ENCODE data around the gene TESK2. TPM values are rescaled to one million over a fixed set of nuclear protein-coding genes. Genes with fewer than 3 reads are reported as not detected.

TESK2 gene
- total RNA-seq, 1 experiment from 2014 or later: 5.0 TPM

- peaks cover 0 to 7% of the 10 kb centered on the region in 2 experiments; a peak in 2 of 4 replicates for H3K4me1 ChIP-seq (ENCODE audit: control insufficient read depth in 1 of 2, insufficient read depth in 2 of 2, low read length in 2 of 2)
- H2AFZ ChIP-seq (ENCODE audit: low read depth, low read length, poor library complexity, severe bottlenecking): no peak within 1 kb of the TSS
- ChIA-PET POLR2A (interaction anchor here (0.6 to 1.3 kb wide), 2 partner anchors 13 to 23 kb away, joined by 3 read pairs; partner anchors contain the start of genes MUTYH and TOE1), CTCF (no interaction called here), RAD21 (ENCODE audit: low non-redundant PET in 1 of 2, low total read pairs in 2 of 2, uncharacterized antibody in 2 of 2, unreplicated experiment in 2 of 2) (no interaction called here)
- BruUV-seq (replicated peaks): no TSS peak
- no peak within 1 kb of the TSS for H3K9ac ChIP-seq (ENCODE audit: low read length)
- H4K20me1 ChIP-seq (ENCODE audit: insufficient read depth): no peaks in the 10 kb centered on the region
- no peaks in the 10 kb centered on the region for H3K9me3 ChIP-seq (ENCODE audit: control insufficient read depth in 1 of 2, insufficient read depth in 1 of 2, low read depth in 1 of 2, low read length in 2 of 2)
- no peak within 1 kb of the TSS for H3K27ac ChIP-seq (ENCODE audit: low read depth, low read length)
- no peaks in the 10 kb centered on the region for H3K9me2 ChIP-seq (ENCODE audit: insufficient read depth)
- TF ChIP-seq SRF (IDR thresholded peaks at IDR 0.05; ENCODE audit: low read depth): no peak
- no peak for TF ChIP-seq CTCF (IDR thresholded peaks at IDR 0.05 in 2 of 3, conservative IDR thresholded peaks at IDR 0.05 in 1 of 3; ENCODE audit: borderline replicate concordance in 1 of 3, insufficient read depth in 1 of 3, low read depth in 2 of 3, low read length in 2 of 3)
- TF ChIP-seq SIN3A (IDR thresholded peaks at IDR 0.05; ENCODE audit: low read depth): no peak
- peaks cover 0 to 5% of the 10 kb centered on the region in 2 experiments; a peak in 1 of 4 replicates for H3K36me3 ChIP-seq (ENCODE audit: control insufficient read depth in 1 of 2, insufficient read depth in 2 of 2, low read length in 2 of 2)
- ATAC-seq (0 out of 2 replicates have a peak, but pooled peaks have one; percentile 18), DNase-seq (ENCODE audit: low read depth, low spot score) (no peak)
- H3K79me2 ChIP-seq (ENCODE audit: insufficient read depth, low read length): no peaks in the 10 kb centered on the region
- H3K4me2 ChIP-seq (ENCODE audit: low read length): no peak within 1 kb of the TSS
- no peaks in the 10 kb centered on the region for H3K27me3 ChIP-seq (ENCODE audit: insufficient read depth, low read length)
- intact Hi-C loops (cut with micrococcal nuclease): no loop called here
- H3K4me3 ChIP-seq (replicated peaks in 1 of 2; ENCODE audit: low read depth in 1 of 2, low read length in 2 of 2): no peak within 1 kb of the TSS
Observed at GRCh38 chr1:45326627-45327623, 164.0 kb downstream of the TESK2 start, which contains the start of gene HPDL. Gene HPDL, plus strand, starts transcription at chr1:45326895. Its CDS starts 254 bp downstream, at chr1:45327149.
